NCI-H526 treated with DMSO at 0.1 percent for 48 hours (cell line): ENCODE data around the gene ADIPOR2.

Experiments used
- DNase-seq: peaks from one replicate; lab custom pipeline; 2025; lab: John Stamatoyannopoulos, UW

The ADIPOR2 gene

GRCh38 chr12:1799882-1800400 lies 109.1 kb downstream of the ADIPOR2 start:
- no peak for DNase-seq

GRCh38 chr12:1800401-1801302 lies 109.8 kb downstream of the ADIPOR2 start:
- DNase-seq: peak; percentile 65

GRCh38 chr12:1801303-1801975 lies 110.6 kb downstream of the ADIPOR2 start:
- no peak for DNase-seq

- peak; percentile 13 for DNase-seq
Measured at GRCh38 chr12:1803736-1804135, 112.9 kb downstream of the ADIPOR2 start.

GRCh38 chr12:1804545-1805332 lies 113.9 kb downstream of the ADIPOR2 start:
- DNase-seq: peak; percentile 71

- no peak for DNase-seq
Measured at GRCh38 chr12:1805441-1806081, 114.7 kb downstream of the ADIPOR2 start.

- DNase-seq: no peak
Measured at GRCh38 chr12:1806301-1807086, 115.6 kb downstream of the ADIPOR2 start.

GRCh38 chr12:1807087-1807860 lies 116.4 kb downstream of the ADIPOR2 start:
- no peak for DNase-seq

GRCh38 chr12:1808036-1808797 lies 117.3 kb downstream of the ADIPOR2 start:
- DNase-seq: no peak

- no peak for DNase-seq
Measured at GRCh38 chr12:1808798-1809480, 118.1 kb downstream of the ADIPOR2 start.

GRCh38 chr12:1809591-1810190 lies 118.8 kb downstream of the ADIPOR2 start:
- no peak for DNase-seq

GRCh38 chr12:1810201-1810930 lies 119.5 kb downstream of the ADIPOR2 start:
- no peak for DNase-seq

- no peak for DNase-seq
Measured at GRCh38 chr12:1810931-1811280, 120.0 kb downstream of the ADIPOR2 start.

- DNase-seq: no peak
Measured at GRCh38 chr12:1811281-1811947, 120.5 kb downstream of the ADIPOR2 start.

GRCh38 chr12:1811948-1812291 lies 121.0 kb downstream of the ADIPOR2 start:
- no peak for DNase-seq

- no peak for DNase-seq
Measured at GRCh38 chr12:1812650-1813302, 121.9 kb downstream of the ADIPOR2 start.

GRCh38 chr12:1814266-1814665 lies 123.4 kb downstream of the ADIPOR2 start:
- no peak for DNase-seq
